ENCODE data around the gene ESRRG.

DNA sequence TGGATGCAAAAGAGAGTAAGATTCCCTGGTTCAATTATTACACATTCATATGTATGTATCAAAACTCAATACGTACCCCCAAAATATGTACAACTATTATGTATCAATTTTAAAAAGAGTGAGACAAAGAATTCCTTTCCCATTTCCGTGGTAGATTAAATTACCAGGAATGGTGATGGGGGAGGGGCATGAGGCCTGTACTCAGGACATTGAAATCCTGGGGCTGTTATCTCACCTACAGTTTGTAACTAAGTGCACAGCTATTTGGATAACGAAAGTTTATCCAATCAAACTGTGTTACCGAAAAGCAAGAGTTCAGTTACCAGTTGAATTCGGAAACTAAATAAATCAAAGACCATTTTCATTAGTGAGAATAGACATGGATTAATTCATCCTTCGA, 8.3 kb upstream of the ESRRG start:
- TF ChIP-seq EGR1 (IDR thresholded peaks at IDR 0.05; ENCODE audit: borderline replicate concordance, low read depth, low read length) (no peak), POLR2A (IDR thresholded peaks at IDR 0.05; ENCODE audit: control extremely low read depth in 1 of 2, low read depth in 2 of 2, low read length in 2 of 2) (no peak), ZNF274 (IDR thresholded peaks at IDR 0.05; ENCODE audit: borderline replicate concordance, extremely low read depth, low read length) (no peak), CHD2 (IDR thresholded peaks at IDR 0.05; ENCODE audit: low read length) (no peak), CHD1 (IDR thresholded peaks at IDR 0.05; ENCODE audit: low read depth, low read length) (no peak), CBX5 (IDR thresholded peaks at IDR 0.05; ENCODE audit: low read depth, low read length) (no peak), POLR2AphosphoS5 (IDR thresholded peaks at IDR 0.05; ENCODE audit: low read depth, low read length) (no peak), EP300 (IDR thresholded peaks at IDR 0.05; ENCODE audit: borderline replicate concordance in 1 of 2, low read depth in 2 of 2, low read length in 2 of 2) (no peak), YY1 (IDR thresholded peaks at IDR 0.05; ENCODE audit: low read depth, low read length) (no peak), NANOG (IDR thresholded peaks at IDR 0.05; ENCODE audit: insufficient read depth, low read depth, low read length, poor library complexity, severe bottlenecking) (no peak), JUND (IDR thresholded peaks at IDR 0.05; ENCODE audit: low read length) (no peak), RFX5 (IDR thresholded peaks at IDR 0.05; ENCODE audit: borderline replicate concordance, low read depth, low read length) (no peak)
- TF ChIP-seq, protein P1, sequence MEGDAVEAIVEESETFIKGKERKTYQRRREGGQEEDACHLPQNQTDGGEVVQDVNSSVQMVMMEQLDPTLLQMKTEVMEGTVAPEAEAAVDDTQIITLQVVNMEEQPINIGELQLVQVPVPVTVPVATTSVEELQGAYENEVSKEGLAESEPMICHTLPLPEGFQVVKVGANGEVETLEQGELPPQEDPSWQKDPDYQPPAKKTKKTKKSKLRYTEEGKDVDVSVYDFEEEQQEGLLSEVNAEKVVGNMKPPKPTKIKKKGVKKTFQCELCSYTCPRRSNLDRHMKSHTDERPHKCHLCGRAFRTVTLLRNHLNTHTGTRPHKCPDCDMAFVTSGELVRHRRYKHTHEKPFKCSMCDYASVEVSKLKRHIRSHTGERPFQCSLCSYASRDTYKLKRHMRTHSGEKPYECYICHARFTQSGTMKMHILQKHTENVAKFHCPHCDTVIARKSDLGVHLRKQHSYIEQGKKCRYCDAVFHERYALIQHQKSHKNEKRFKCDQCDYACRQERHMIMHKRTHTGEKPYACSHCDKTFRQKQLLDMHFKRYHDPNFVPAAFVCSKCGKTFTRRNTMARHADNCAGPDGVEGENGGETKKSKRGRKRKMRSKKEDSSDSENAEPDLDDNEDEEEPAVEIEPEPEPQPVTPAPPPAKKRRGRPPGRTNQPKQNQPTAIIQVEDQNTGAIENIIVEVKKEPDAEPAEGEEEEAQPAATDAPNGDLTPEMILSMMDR (IDR thresholded peaks at IDR 0.05; ENCODE audit: control extremely low read depth in 1 of 3, insufficient read depth in 1 of 3, low read depth in 1 of 3, low read length in 3 of 3), result no peak
- TF ChIP-seq, protein P2, sequence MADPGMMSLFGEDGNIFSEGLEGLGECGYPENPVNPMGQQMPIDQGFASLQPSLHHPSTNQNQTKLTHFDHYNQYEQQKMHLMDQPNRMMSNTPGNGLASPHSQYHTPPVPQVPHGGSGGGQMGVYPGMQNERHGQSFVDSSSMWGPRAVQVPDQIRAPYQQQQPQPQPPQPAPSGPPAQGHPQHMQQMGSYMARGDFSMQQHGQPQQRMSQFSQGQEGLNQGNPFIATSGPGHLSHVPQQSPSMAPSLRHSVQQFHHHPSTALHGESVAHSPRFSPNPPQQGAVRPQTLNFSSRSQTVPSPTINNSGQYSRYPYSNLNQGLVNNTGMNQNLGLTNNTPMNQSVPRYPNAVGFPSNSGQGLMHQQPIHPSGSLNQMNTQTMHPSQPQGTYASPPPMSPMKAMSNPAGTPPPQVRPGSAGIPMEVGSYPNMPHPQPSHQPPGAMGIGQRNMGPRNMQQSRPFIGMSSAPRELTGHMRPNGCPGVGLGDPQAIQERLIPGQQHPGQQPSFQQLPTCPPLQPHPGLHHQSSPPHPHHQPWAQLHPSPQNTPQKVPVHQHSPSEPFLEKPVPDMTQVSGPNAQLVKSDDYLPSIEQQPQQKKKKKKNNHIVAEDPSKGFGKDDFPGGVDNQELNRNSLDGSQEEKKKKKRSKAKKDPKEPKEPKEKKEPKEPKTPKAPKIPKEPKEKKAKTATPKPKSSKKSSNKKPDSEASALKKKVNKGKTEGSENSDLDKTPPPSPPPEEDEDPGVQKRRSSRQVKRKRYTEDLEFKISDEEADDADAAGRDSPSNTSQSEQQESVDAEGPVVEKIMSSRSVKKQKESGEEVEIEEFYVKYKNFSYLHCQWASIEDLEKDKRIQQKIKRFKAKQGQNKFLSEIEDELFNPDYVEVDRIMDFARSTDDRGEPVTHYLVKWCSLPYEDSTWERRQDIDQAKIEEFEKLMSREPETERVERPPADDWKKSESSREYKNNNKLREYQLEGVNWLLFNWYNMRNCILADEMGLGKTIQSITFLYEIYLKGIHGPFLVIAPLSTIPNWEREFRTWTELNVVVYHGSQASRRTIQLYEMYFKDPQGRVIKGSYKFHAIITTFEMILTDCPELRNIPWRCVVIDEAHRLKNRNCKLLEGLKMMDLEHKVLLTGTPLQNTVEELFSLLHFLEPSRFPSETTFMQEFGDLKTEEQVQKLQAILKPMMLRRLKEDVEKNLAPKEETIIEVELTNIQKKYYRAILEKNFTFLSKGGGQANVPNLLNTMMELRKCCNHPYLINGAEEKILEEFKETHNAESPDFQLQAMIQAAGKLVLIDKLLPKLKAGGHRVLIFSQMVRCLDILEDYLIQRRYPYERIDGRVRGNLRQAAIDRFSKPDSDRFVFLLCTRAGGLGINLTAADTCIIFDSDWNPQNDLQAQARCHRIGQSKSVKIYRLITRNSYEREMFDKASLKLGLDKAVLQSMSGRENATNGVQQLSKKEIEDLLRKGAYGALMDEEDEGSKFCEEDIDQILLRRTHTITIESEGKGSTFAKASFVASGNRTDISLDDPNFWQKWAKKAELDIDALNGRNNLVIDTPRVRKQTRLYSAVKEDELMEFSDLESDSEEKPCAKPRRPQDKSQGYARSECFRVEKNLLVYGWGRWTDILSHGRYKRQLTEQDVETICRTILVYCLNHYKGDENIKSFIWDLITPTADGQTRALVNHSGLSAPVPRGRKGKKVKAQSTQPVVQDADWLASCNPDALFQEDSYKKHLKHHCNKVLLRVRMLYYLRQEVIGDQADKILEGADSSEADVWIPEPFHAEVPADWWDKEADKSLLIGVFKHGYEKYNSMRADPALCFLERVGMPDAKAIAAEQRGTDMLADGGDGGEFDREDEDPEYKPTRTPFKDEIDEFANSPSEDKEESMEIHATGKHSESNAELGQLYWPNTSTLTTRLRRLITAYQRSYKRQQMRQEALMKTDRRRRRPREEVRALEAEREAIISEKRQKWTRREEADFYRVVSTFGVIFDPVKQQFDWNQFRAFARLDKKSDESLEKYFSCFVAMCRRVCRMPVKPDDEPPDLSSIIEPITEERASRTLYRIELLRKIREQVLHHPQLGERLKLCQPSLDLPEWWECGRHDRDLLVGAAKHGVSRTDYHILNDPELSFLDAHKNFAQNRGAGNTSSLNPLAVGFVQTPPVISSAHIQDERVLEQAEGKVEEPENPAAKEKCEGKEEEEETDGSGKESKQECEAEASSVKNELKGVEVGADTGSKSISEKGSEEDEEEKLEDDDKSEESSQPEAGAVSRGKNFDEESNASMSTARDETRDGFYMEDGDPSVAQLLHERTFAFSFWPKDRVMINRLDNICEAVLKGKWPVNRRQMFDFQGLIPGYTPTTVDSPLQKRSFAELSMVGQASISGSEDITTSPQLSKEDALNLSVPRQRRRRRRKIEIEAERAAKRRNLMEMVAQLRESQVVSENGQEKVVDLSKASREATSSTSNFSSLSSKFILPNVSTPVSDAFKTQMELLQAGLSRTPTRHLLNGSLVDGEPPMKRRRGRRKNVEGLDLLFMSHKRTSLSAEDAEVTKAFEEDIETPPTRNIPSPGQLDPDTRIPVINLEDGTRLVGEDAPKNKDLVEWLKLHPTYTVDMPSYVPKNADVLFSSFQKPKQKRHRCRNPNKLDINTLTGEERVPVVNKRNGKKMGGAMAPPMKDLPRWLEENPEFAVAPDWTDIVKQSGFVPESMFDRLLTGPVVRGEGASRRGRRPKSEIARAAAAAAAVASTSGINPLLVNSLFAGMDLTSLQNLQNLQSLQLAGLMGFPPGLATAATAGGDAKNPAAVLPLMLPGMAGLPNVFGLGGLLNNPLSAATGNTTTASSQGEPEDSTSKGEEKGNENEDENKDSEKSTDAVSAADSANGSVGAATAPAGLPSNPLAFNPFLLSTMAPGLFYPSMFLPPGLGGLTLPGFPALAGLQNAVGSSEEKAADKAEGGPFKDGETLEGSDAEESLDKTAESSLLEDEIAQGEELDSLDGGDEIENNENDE (IDR thresholded peaks at IDR 0.05; ENCODE audit: insufficient replicate concordance, low read length), result no peak

Data from H1 (cell line).